HepG2 (cell line): ENCODE results near the gene ADCK2. TPM values are rescaled to one million over a fixed set of nuclear protein-coding genes. Genes with fewer than 3 reads are reported as not detected.
"Not testable (repeated sequence)": the region's sequence is repeated elsewhere in the genome, so short reads cannot be mapped to it uniquely, and the experiment has no call there.

Source experiments
- ATAC-seq: fragments of 200-7000 bp; cut with Tn5 transposase; 3 replicates; pipeline ENCODE4 v1.9.1; 2020; ENCODE audit warnings: mild to moderate bottlenecking, moderate library complexity
- BruUV-seq: library from RNA; stranded (reverse); fragments of 400-500 nt; replicated peaks from 2 replicates; lab custom pipeline; 2021; lab: Mats Ljungman, UMichigan
- CTCF ChIA-PET: fragments of 300-600 bp; formaldehyde crosslinking; extraction: SDS; loops from one replicate; lab custom pipeline; 2021; ENCODE audit warnings: low total read pairs, inconsistent platforms, low intra/inter-chr PET ratio; lab: Yijun Ruan, JAX
- POLR2A ChIA-PET: fragments of 350-600 bp; sonication (Branson Sonifier 250); formaldehyde crosslinking; loops from one replicate; lab custom pipeline; 2020; ENCODE audit warnings: antibody characterized with exemption, inconsistent platforms; lab: Yijun Ruan, JAX
- DNase-seq: peaks from one replicate; pipeline ENCODE4 v3.0.0-alpha.2; 2015; ENCODE audit warnings: low spot score
- FAIRE-seq: peaks from 3 replicates; lab custom pipeline; 2011; peaks lifted over from hg19 to GRCh38; lab: Jason Lieb, UNC
- H2AFZ ChIP-seq: one replicate; pipeline ENCODE4 v1.6.1; 2011; ENCODE audit warnings: low read length, inconsistent platforms
- H3K27ac ChIP-seq: fragments of 300-600 bp; 3 replicates; pipeline ENCODE4 v1.8.0; 2011; ENCODE audit warnings: mixed run types, mild to moderate bottlenecking, mixed read lengths, low read length, inconsistent platforms; ENCODE audit not compliant: insufficient read depth; ENCODE audit errors: extremely low read length
- H3K27me3 ChIP-seq, 2 experiments: fragments of 200-600 bp in 1 of 2; 2 replicates in 1 of 2; 3 replicates in 1 of 2; pipeline versions ENCODE4 v1.6.0 to v1.8.0; 2011; ENCODE audit warnings: low read length in 2 of 2, mild to moderate bottlenecking in 2 of 2, moderate library complexity in 2 of 2, inconsistent platforms in 1 of 2; ENCODE audit not compliant: insufficient read depth in 2 of 2, control insufficient read depth in 1 of 2
- H3K36me3 ChIP-seq, 2 experiments: fragments of 200-600 bp in 1 of 2; replicated peaks in 1 of 2; 2 replicates in 1 of 2; 3 replicates in 1 of 2; pipeline versions ENCODE4 v1.5.1 to v1.8.0; 2011; ENCODE audit warnings: low read length in 2 of 2, inconsistent platforms in 1 of 2; ENCODE audit not compliant: insufficient read depth in 2 of 2, control insufficient read depth in 1 of 2
- H3K4me1 ChIP-seq: 2 replicates; pipeline ENCODE4 v1.5.1; 2012; ENCODE audit warnings: low read length, inconsistent platforms; ENCODE audit not compliant: insufficient read depth
- H3K4me2 ChIP-seq: 2 replicates; pipeline ENCODE4 v1.6.0; 2011; ENCODE audit warnings: low read depth, low read length, inconsistent platforms
- H3K4me3 ChIP-seq, 3 experiments: fragments of 200-600 bp in 1 of 3; sonication (generic), shearing (Covaris generic) in 1 of 3; replicated peaks in 1 of 3; 2 replicates each; pipeline ENCODE4 v1.5.1; 2011 to 2016; ENCODE audit warnings: low read length in 3 of 3, inconsistent platforms in 2 of 3, low read depth in 2 of 3, mild to moderate bottlenecking in 2 of 3, control low read depth in 1 of 3, mixed read lengths in 1 of 3; ENCODE audit not compliant: insufficient read depth in 1 of 3
- H3K79me2 ChIP-seq: one replicate; pipeline ENCODE4 v1.6.1; 2011; ENCODE audit warnings: low read length, inconsistent platforms; ENCODE audit not compliant: insufficient read depth
- H3K9ac ChIP-seq: 2 replicates; pipeline ENCODE4 v1.6.0; 2011; ENCODE audit warnings: mild to moderate bottlenecking, low read depth, low read length, inconsistent platforms; ENCODE audit not compliant: insufficient read depth
- H3K9me3 ChIP-seq: 2 replicates; pipeline ENCODE4 v1.5.1; 2012; ENCODE audit warnings: mild to moderate bottlenecking, low read length
- H4K20me1 ChIP-seq: 2 replicates; pipeline ENCODE4 v1.6.0; 2011; ENCODE audit warnings: inconsistent platforms, mild to moderate bottlenecking, low read length, moderate library complexity; ENCODE audit not compliant: insufficient read depth
- CC2D1A ChIP-seq: sonication (generic); formaldehyde crosslinking; IDR thresholded peaks from 2 replicates; pipeline ENCODE4 v1.8.1; 2023; ENCODE audit warnings: mild to moderate bottlenecking, missing genetic modification reagents
- CSRNP2 ChIP-seq: sonication (generic); formaldehyde crosslinking; conservative IDR thresholded peaks from 2 replicates; pipeline ENCODE4 v1.8.0; 2022; ENCODE audit warnings: low read depth, missing genetic modification reagents
- DDIT3 ChIP-seq: sonication (generic); formaldehyde crosslinking; IDR thresholded peaks from 2 replicates; pipeline ENCODE4 v1.4.0; 2020; ENCODE audit warnings: mild to moderate bottlenecking, missing genetic modification reagents
- ELF4 ChIP-seq: sonication (generic); formaldehyde crosslinking; IDR thresholded peaks from 2 replicates; pipeline ENCODE4 v1.5.0; 2020; ENCODE audit warnings: missing genetic modification reagents, mild to moderate bottlenecking, moderate library complexity, borderline replicate concordance
- GATAD1 ChIP-seq: IDR thresholded peaks from 2 replicates; pipeline ENCODE4 v1.6.1; 2016; ENCODE audit warnings: missing genetic modification reagents, missing compliant biosample characterization
- HMGA1 ChIP-seq: sonication (generic); formaldehyde crosslinking; conservative IDR thresholded peaks from 2 replicates; pipeline ENCODE4 v1.4.0; 2020; ENCODE audit warnings: missing genetic modification reagents
- NCOA5 ChIP-seq: sonication (generic); formaldehyde crosslinking; IDR thresholded peaks from 2 replicates; pipeline ENCODE4 v1.4.0; 2020; ENCODE audit warnings: missing genetic modification reagents
- POLR2A ChIP-seq, 2 experiments: IDR thresholded peaks; 2 replicates each; pipeline ENCODE4 v1.6.1; 2011; ENCODE audit warnings: low read depth in 2 of 2, low read length in 2 of 2, mild to moderate bottlenecking in 1 of 2, moderate library complexity in 1 of 2; ENCODE audit not compliant: insufficient read depth in 1 of 2
- SMAD3 ChIP-seq: sonication (generic); formaldehyde crosslinking; IDR thresholded peaks from 2 replicates; pipeline ENCODE4 v1.4.0; 2020; ENCODE audit warnings: missing genetic modification reagents
- TAF15 ChIP-seq: fragments of 200-400 bp; formaldehyde crosslinking; IDR thresholded peaks from one replicate; pipeline ENCODE4 v1.6.1; 2018; ENCODE audit warnings: mild to moderate bottlenecking, low read depth, low read length; ENCODE audit not compliant: poor library complexity, severe bottlenecking
- TGIF2 ChIP-seq: IDR thresholded peaks from 2 replicates; pipeline ENCODE4 v1.6.1; 2016; ENCODE audit warnings: control low read depth, missing compliant biosample characterization
- ZNF292 ChIP-seq: sonication (generic); formaldehyde crosslinking; IDR thresholded peaks from 2 replicates; pipeline ENCODE4 v1.8.1; 2022; ENCODE audit warnings: mild to moderate bottlenecking, low read depth, missing genetic modification reagents, borderline replicate concordance
- ZNF546 ChIP-seq: sonication (generic); formaldehyde crosslinking; conservative IDR thresholded peaks from 2 replicates; pipeline ENCODE4 v1.8.1; 2023; ENCODE audit warnings: mild to moderate bottlenecking, missing genetic modification reagents
- ZNF576 ChIP-seq: sonication (generic); formaldehyde crosslinking; IDR thresholded peaks from 2 replicates; pipeline ENCODE4 v1.4.0; 2020; ENCODE audit warnings: mild to moderate bottlenecking, missing genetic modification reagents
- ZNF766 ChIP-seq: sonication (generic); formaldehyde crosslinking; IDR thresholded peaks from 2 replicates; pipeline ENCODE4 v1.5.0; 2020; ENCODE audit warnings: missing genetic modification reagents, borderline replicate concordance
- ZNF839 ChIP-seq: sonication (generic); formaldehyde crosslinking; IDR thresholded peaks from 2 replicates; pipeline ENCODE4 v1.4.0; 2020; ENCODE audit warnings: missing genetic modification reagents, mild to moderate bottlenecking, borderline replicate concordance
- ZSCAN22 ChIP-seq: sonication (generic); formaldehyde crosslinking; IDR thresholded peaks from 2 replicates; pipeline ENCODE4 v1.4.0; 2020; ENCODE audit warnings: mild to moderate bottlenecking, missing genetic modification reagents
- WGBS: methylation state at CpG from one replicate; pipeline ENCODE4 v1.1.6; 2017; ENCODE audit warnings: low lambda C conversion rate; 5-methylcytosine and 5-hydroxymethylcytosine counted together
- in situ Hi-C: cut with HindIII; loops from 2 replicates; pipeline ENCODE4 v1.10.0; 2017; ENCODE audit warnings: low pct_unique_long_range_greater_than_20kb; ENCODE audit not compliant: extremely low pct_ligation_motif_present
- intact Hi-C: fragments of 100-400 bp; cut with micrococcal nuclease; formaldehyde crosslinking; loops from one replicate; pipeline ENCODE4 v1.10.0; 2022; ENCODE audit not compliant: unreplicated experiment
- polyA plus RNA-seq, 8 experiments: library from polyadenylated mRNA; depleted of rRNA in 3 of 8; stranded (reverse) in 7 of 8; unstranded in 1 of 8; fragments of >200 nt; fragmentation: Illumina TruSeq in 4 of 8; extraction: Trizol in 4 of 8; gene quantifications; 2 replicates each; pipeline versions ENCODE4 v1.2.1 to v1.2.3, GENCODE V29; 2011 to 2016; ENCODE audit warnings: low read depth in 4 of 8, missing spikeins in 1 of 8, mixed read lengths in 1 of 8; ENCODE audit not compliant: insufficient read depth in 1 of 8
- total RNA-seq, 5 experiments: library from RNA; depleted of rRNA; stranded (reverse); fragments of >200 nt; fragmentation: Illumina TruSeq; extraction: Trizol; gene quantifications; 2 replicates each; pipeline ENCODE4 v1.2.3, GENCODE V29; 2016; ENCODE audit warnings: low read depth in 1 of 5

ADCK2 gene
- total and polyA plus RNA-seq, 2 of the 13 experiments (the other 11 are each of a cell fraction or from before 2014, with no cell fraction given) = 8.6 to 18.8 TPM

GRCh38 chr7:140624392-140625191, 48.2 kb upstream of the ADCK2 start:
- no peaks in the 10 kb centered on the region for H3K9me3 ChIP-seq
- H3K4me2 ChIP-seq = no peak overlapping the region
- no peaks in the 10 kb centered on the region for H4K20me1 ChIP-seq
- peaks cover 23% of the 10 kb centered on the region for H3K4me1 ChIP-seq
- no peaks in the 10 kb centered on the region for H3K79me2 ChIP-seq
- 52% methylated on average over 11 of the region's 11 CpGs for WGBS
- H3K27ac ChIP-seq = no peak overlapping the region
- ChIA-PET POLR2A (no interaction called here), CTCF (no interaction called here)
- no peak for TF ChIP-seq SMAD3 (CRISPR knock-in tag)
- TF ChIP-seq ZNF839 = no peak
- no peak for TF ChIP-seq ZNF546 (CRISPR knock-in tag)
- TF ChIP-seq POLR2A (IDR thresholded peaks at IDR 0.05; ENCODE audit: insufficient read depth in 1 of 2, low read depth in 2 of 2, low read length in 2 of 2) = no peak
- TF ChIP-seq TAF15 = no peak
- TF ChIP-seq NCOA5 (CRISPR knock-in tag) = no peak
- no peak for TF ChIP-seq CC2D1A (CRISPR knock-in tag)
- no peak for TF ChIP-seq ZNF292 (CRISPR knock-in tag)
- no peak for TF ChIP-seq ZNF766
- no peak for TF ChIP-seq TGIF2 (CRISPR knock-in tag)
- no peak for TF ChIP-seq ZNF576
- no peak for TF ChIP-seq ZSCAN22 (CRISPR knock-in tag)
- TF ChIP-seq DDIT3 = no peak
- TF ChIP-seq HMGA1 (CRISPR knock-in tag) = no peak
- no peak for TF ChIP-seq GATAD1 (CRISPR knock-in tag)
- TF ChIP-seq ELF4 (CRISPR knock-in tag) = no peak
- TF ChIP-seq CSRNP2 (CRISPR knock-in tag) = no peak
- H3K9ac ChIP-seq = no peak overlapping the region
- FAIRE-seq (no peak), DNase-seq (no peak), ATAC-seq (0 out of 3 replicates have a peak, but pooled peaks have one; percentile 27)
- peaks cover 1 to 13% of the 10 kb centered on the region in 2 experiments; a peak in 4 of 5 replicates for H3K27me3 ChIP-seq
- in situ Hi-C loops = no loop called here
- no peaks in the 10 kb centered on the region for H3K36me3 ChIP-seq
- no peak overlapping the region for H3K4me3 ChIP-seq
- BruUV-seq = no TSS peak
- H2AFZ ChIP-seq = no peak overlapping the region
- intact Hi-C loops = no loop called here

DNA sequence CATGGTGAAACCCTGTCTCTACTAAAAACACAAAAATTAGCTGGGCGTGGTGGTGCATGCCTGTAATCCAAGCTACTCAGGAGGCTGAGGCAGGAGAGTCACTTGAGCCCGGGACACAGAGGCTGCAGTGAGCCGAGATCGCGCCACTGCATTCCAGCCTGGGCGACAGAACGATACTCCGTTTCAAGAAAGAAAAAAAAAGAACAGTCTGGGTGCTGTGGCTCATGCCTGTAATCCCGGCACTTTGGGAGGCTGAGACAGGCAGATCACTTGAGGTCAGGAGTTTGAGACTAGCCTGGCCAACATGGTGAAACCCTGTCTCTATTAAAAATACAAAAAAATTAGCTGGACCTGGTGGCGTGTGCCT, 47.6 kb upstream of the ADCK2 start:
- H4K20me1 ChIP-seq, FAIRE-seq, intact Hi-C loops, BruUV-seq, POLR2A ChIA-PET, H3K27ac ChIP-seq, ATAC-seq, H2AFZ ChIP-seq, CTCF ChIA-PET, H3K36me3 ChIP-seq, H3K9ac ChIP-seq, H3K9me3 ChIP-seq, in situ Hi-C loops, H3K4me3 ChIP-seq, DNase-seq, H3K79me2 ChIP-seq, H3K4me2 ChIP-seq: not testable (repeated sequence)
- peaks cover 23% of the 10 kb centered on the region for H3K4me1 ChIP-seq
- H3K27me3 ChIP-seq = peaks cover 1 to 13% of the 10 kb centered on the region in 2 experiments; a peak in 4 of 5 replicates
- 78% methylated on average over 10 of the region's 10 CpGs for WGBS
